ENCODE data around the gene GPR55.

Gene GPR55

DNA sequence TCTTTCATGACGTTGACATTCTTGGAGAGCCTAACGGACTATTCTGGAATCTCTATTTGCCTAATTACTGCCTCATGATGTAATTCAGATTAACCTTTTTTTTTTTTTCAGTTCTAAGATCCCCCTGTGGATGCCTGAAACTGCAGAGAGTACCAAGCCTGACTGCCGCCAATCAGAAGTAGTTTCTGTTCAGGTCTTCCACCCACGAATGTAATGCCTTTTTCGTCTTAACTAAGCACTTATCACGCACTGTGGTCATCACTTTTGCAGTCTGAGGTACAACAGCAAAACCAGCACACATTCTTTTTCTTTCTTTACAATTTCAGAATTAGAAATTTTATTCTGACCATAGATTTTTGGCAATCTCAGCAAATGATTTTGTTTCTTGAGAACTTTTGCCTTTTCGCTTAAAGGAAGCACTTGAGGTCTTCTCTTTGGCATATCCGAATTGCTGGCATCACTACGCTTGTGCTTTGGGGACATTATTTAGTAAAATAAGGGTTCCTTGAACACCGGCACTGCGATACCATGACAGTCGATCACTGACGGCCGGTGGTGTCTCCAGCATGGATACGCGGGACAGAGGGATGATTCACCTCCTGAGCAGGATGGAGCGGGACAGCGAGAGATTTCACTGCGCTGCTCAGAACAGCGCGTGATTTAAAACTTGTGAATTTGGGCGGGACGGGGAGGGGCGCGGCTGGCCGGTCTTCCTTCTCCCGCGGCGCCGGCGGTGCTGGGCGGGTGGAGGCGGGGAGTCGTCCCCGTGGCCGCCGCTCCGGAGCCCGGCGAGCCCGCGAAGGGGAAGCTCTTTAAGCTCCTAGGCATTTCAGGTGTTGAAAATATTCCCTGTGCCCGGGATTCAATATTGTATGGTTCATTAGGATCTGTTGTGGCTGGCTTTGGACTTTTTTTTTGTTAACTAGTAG lies 32.0 kb upstream of the GPR55 start:
- peak overlapping the region; percentile 95 for H3K27ac Mint-ChIP-seq

DNA sequence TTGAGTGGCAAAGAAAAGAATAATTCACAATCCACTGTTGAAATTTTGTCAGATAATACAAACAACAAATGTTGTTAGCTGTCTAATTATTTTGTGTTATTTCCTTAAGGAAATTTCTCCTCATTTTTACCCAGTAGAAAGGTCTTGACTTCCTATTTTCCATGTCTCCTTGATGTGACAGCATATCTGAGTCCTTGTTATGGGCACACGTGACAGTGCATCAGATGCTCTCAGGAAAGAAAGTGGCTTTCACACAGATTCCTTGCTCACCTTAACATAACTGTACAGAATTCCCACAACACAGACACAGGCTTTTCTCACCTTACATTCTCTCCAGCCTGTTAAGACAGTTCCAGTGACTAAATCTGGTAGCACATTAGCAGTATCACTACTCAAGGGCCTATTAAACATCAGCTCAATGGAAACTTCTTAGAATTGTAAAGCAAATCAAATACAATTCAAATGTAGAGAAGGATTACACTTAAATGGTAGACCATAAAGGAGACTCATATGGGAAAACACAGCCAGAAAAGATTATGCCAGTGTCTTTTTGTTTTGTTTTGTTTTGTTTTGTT lies 30.2 kb upstream of the GPR55 start:
- H3K27me3 Mint-ChIP-seq: peaks cover 30% of the 10 kb centered on the region
- peaks cover 3% of the 10 kb centered on the region for H3K9me3 Mint-ChIP-seq
- peak overlapping the region; percentile 62 for H3K27ac Mint-ChIP-seq
- no peak overlapping the region for H3K4me3 Mint-ChIP-seq
- ATAC-seq: no peak
- H3K36me3 Mint-ChIP-seq: peaks cover 15% of the 10 kb centered on the region
- peaks cover 63% of the 10 kb centered on the region for H3K4me1 Mint-ChIP-seq

More for the DNA sequence above, 32.0 kb upstream of the GPR55 start:
- H3K9me3 Mint-ChIP-seq: peaks cover 3% of the 10 kb centered on the region
- peaks cover 28% of the 10 kb centered on the region for H3K27me3 Mint-ChIP-seq
- H3K4me1 Mint-ChIP-seq: peaks cover 51% of the 10 kb centered on the region
- peaks cover 9% of the 10 kb centered on the region for H3K36me3 Mint-ChIP-seq
- H3K4me3 Mint-ChIP-seq: peak overlapping the region; percentile 89
- peak; percentile 90 for ATAC-seq

- Mint-ChIP-seq H3K4me1 (peaks cover 68% of the 10 kb centered on the region), H3K9me3 (peaks cover 3% of the 10 kb centered on the region), H3K27ac (peak overlapping the region; percentile 62), H3K36me3 (peaks cover 15% of the 10 kb centered on the region), H3K27me3 (peaks cover 25% of the 10 kb centered on the region), H3K4me3 (no peak overlapping the region)
- no peak for ATAC-seq
Observed at GRCh38 chr2:230954746-230955145, 29.7 kb upstream of the GPR55 start.

DNA sequence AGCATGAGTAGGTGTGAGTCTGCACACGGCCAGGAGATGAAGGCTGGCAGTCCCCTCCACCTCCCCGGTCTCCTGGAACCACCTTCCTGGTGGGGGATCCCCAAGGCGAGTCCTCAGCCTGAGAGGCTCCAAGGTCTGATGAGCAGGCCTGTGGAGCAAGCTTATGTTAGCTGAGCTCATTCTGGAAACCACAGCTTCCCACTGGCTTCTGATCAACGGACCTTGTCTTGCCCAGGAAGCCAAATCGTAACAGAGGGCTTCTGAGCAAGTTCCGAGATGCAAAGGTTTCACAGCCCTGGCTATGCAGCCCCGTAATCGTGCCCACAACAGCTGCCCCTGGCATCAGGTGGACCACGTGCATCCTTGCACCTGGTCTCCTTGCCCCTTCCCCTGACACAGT lies 28.8 kb upstream of the GPR55 start:
- Mint-ChIP-seq H3K27me3 (peaks cover 23% of the 10 kb centered on the region), H3K4me1 (peaks cover 68% of the 10 kb centered on the region), H3K36me3 (peaks cover 15% of the 10 kb centered on the region), H3K9me3 (peaks cover 3% of the 10 kb centered on the region), H3K27ac (peak overlapping the region; percentile 62), H3K4me3 (no peak overlapping the region)
- peak; percentile 44 for ATAC-seq

DNA sequence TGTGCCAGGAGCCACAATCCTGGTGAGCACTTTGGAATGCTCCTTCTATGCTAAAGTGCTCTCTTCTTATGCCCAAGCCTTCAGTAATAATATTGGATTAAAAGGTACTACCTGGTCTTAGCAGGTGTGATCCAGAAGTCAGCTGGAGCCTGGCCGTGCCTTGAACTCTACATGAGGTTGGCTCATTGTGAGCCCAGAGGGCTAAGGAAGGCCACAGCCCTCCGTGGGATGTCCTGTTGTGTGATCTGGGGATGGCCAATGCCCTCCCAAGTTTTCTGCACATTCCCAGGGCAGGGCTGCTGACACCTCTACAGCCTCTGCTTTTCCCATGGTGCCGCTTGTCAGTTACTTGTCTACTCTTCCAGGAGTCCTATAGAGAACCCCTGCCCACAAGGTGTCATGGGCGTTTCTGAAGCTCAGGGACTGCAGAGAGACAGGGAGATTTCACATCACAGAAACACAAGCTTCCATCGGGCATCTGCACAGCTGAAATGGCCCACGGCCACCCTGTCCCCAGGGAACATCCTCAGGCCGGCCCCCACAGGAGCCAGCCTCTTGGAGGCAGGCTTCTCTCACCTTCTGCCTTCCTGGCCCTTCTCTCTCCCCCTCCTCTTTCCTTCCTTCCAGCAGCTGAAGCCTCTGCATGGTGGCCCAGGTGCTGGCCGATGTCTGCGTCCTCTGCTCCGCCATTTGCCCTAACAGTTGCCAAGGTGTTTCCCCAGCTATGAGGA lies 27.3 kb upstream of the GPR55 start:
- peaks cover 68% of the 10 kb centered on the region for H3K4me1 Mint-ChIP-seq

DNA sequence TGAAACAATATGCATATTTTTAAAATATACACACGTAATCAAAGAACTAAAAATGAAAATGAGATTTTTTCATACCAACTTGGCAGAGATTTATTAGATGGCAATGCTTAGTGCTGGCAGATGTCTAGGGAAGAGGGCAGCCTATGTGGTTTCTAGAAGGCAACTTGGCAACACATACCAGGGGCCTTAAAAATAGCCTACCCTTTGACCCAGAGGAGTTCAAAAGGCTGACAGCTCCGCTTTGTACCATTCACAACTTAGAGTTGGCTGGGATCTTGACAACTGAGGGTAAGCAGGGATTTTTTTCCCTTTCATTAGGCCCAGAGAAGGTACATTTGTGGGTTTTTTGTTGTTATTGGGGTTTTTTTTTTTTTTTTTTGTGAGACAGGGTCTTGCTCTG lies 26.4 kb upstream of the GPR55 start:
- peaks cover 58% of the 10 kb centered on the region for H3K4me1 Mint-ChIP-seq
- no peak overlapping the region for H3K4me3 Mint-ChIP-seq
- peaks cover 9% of the 10 kb centered on the region for H3K27me3 Mint-ChIP-seq
- H3K27ac Mint-ChIP-seq: peak overlapping the region; percentile 66
- H3K36me3 Mint-ChIP-seq: peaks cover 17% of the 10 kb centered on the region
- peaks cover 3% of the 10 kb centered on the region for H3K9me3 Mint-ChIP-seq
- no peak for ATAC-seq

More for the DNA sequence above, 27.3 kb upstream of the GPR55 start:
- Mint-ChIP-seq H3K9me3 (peaks cover 3% of the 10 kb centered on the region), H3K27ac (no peak overlapping the region), H3K36me3 (peaks cover 15% of the 10 kb centered on the region), H3K27me3 (peaks cover 18% of the 10 kb centered on the region), H3K4me3 (no peak overlapping the region)
- ATAC-seq: no peak

GRCh38 chr2:230950874-230951339 lies 25.9 kb upstream of the GPR55 start:
- peaks cover 3% of the 10 kb centered on the region for H3K9me3 Mint-ChIP-seq
- peaks cover 21% of the 10 kb centered on the region for H3K36me3 Mint-ChIP-seq
- ATAC-seq: no peak
- peaks cover 9% of the 10 kb centered on the region for H3K27me3 Mint-ChIP-seq
- H3K4me3 Mint-ChIP-seq: no peak overlapping the region
- H3K27ac Mint-ChIP-seq: peak overlapping the region; percentile 66
- peaks cover 63% of the 10 kb centered on the region for H3K4me1 Mint-ChIP-seq

GRCh38 chr2:230949966-230950873 lies 25.2 kb upstream of the GPR55 start:
- peaks cover 60% of the 10 kb centered on the region for H3K4me1 Mint-ChIP-seq
- peaks cover 23% of the 10 kb centered on the region for H3K36me3 Mint-ChIP-seq
- ATAC-seq: peak; percentile 85
- H3K4me3 Mint-ChIP-seq: peak overlapping the region; percentile 29
- H3K27me3 Mint-ChIP-seq: peaks cover 9% of the 10 kb centered on the region
- peaks cover 3% of the 10 kb centered on the region for H3K9me3 Mint-ChIP-seq
- H3K27ac Mint-ChIP-seq: peak overlapping the region; percentile 66

DNA sequence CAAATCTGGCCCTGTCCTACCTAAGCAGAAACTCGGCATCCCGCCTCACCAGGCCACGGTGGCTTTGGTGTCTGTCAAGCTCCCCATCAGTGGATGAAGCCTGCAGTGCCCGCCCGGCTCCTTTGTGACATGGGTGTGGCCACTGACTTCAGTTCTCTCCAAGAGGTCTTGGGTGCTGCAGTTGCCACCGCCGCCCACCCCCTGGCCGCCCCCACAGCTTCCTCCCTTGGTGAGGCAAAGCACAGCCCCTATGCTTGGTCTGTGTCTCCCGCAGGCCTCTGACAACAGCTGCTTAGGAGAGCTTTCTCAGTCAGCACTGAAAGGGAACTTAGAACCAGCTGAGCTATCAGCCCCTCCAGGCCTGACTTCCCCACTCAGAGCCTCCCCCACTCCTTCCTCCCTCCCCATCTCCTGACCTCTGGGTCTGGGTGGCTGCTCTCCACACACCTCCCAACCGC lies 22.9 kb upstream of the GPR55 start:
- Mint-ChIP-seq H3K36me3 (peaks cover 24% of the 10 kb centered on the region), H3K4me3 (peak overlapping the region; percentile 59), H3K9me3 (no peaks in the 10 kb centered on the region), H3K4me1 (peaks cover 60% of the 10 kb centered on the region), H3K27me3 (peaks cover 9% of the 10 kb centered on the region), H3K27ac (peak overlapping the region; percentile 80)
- peak; percentile 56 for ATAC-seq

- H3K4me1 Mint-ChIP-seq: peaks cover 66% of the 10 kb centered on the region
Observed at GRCh38 chr2:230947235-230947576, 22.2 kb upstream of the GPR55 start.

GRCh38 chr2:230946429-230947234 lies 21.6 kb upstream of the GPR55 start:
- peak overlapping the region; percentile 21 for H3K4me3 Mint-ChIP-seq
- ATAC-seq: no peak
- H3K4me1 Mint-ChIP-seq: peaks cover 72% of the 10 kb centered on the region

More at GRCh38 chr2:230947235-230947576, 22.2 kb upstream of the GPR55 start:
- Mint-ChIP-seq H3K36me3 (peaks cover 19% of the 10 kb centered on the region), H3K4me3 (no peak overlapping the region), H3K27me3 (peaks cover 16% of the 10 kb centered on the region), H3K27ac (no peak overlapping the region), H3K9me3 (no peaks in the 10 kb centered on the region)
- ATAC-seq: no peak

DNA sequence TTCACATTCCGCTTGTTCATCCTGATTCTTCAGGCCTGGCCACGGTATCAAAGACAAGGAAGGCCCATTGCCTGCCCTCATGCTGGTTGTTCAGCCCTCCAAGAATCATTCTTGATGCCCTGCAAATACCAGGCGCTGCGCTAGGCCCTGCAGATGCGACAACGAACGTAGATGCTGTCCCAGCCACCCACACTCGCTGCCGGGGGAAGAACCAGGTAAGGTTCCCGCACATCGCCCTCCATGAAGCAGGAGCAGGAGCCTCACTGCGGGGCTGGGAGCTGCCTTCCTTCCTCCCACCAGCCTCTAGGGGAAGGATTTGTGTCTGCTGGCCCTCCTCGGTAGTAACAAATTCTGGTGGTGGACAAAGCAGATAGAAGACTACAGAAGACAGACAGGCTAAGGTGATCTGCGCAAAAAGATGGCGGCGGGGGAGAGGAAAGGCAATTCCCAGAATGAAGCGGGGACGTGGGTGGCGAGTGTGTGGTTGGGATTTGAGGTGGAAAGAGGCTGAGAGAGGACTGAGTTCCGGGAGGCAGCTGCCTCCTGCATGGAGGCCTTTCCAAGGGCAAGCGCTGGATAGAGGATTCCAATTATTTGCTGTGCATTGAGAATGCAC lies 19.8 kb upstream of the GPR55 start:
- Mint-ChIP-seq H3K4me1 (peaks cover 57% of the 10 kb centered on the region), H3K4me3 (peak overlapping the region; percentile 82), H3K27ac (peak overlapping the region; percentile 93), H3K36me3 (peaks cover 13% of the 10 kb centered on the region), H3K27me3 (peaks cover 14% of the 10 kb centered on the region), H3K9me3 (no peaks in the 10 kb centered on the region)
- no peak for ATAC-seq

More at GRCh38 chr2:230946429-230947234, 21.6 kb upstream of the GPR55 start:
- H3K9me3 Mint-ChIP-seq: no peaks in the 10 kb centered on the region
- H3K27me3 Mint-ChIP-seq: peaks cover 21% of the 10 kb centered on the region
- H3K36me3 Mint-ChIP-seq: peaks cover 19% of the 10 kb centered on the region
- H3K27ac Mint-ChIP-seq: peak overlapping the region; percentile 35

GRCh38 chr2:230944123-230944653 lies 19.1 kb upstream of the GPR55 start:
- Mint-ChIP-seq H3K9me3 (no peaks in the 10 kb centered on the region), H3K36me3 (peaks cover 13% of the 10 kb centered on the region), H3K27me3 (peaks cover 14% of the 10 kb centered on the region), H3K4me3 (peak overlapping the region; percentile 82), H3K4me1 (peaks cover 54% of the 10 kb centered on the region), H3K27ac (peak overlapping the region; percentile 93)
- ATAC-seq: peak; percentile 75
